Measurements from ENCODE around the gene GBE1.
"Not testable (repeated sequence)": the region's sequence is repeated elsewhere in the genome, so short reads cannot be mapped to it uniquely, and the experiment has no call there.

The GBE1 gene

DNA sequence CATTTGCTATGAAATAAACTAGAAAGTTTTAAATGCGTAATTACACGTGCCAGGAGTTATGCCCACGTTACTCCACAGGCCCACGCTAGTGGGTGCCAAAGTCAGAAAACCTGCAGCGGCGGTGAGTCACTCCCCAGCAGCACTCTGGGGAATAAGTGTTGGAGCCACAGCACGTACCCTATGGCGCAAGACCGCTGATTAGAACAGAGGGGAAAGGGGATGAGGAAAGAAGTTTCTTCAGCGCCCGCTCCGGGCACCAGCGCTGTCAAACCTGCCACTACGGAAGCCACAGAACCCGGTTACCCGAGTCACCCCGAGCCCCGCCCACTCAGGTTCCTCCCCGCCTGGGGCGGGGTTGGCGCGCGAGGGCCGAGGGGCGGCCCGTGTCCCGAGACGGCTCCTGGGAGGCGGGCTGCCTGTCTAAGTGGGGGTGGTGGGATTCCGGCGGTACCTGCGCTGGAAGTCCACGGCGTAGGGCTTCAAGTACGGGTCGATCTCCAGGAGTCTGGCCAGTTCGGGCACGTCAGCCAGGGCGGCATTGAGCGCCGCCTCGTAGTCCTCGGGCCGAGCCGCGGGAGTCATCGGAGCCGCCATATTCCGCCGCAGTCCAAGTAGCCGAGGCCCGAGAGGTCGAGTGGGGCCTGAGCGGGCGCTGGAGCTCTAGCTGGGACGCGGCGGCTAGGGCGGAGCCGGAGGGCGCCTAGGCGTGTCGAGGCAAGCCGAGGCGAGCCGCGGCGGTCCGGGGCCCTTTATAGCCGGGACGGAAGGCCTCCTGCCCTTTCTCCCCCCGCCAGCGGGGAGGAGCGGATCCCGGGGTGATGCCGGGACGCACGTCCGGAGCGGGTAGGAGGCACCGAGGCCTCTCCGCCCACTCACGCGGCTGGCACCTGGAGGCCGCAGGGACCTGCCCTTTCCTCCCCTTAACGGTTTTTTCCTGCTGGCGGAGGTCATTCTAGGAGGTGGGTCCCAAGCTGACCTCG lies at the start of gene GBE1:
Gene GBE1, minus strand, starts transcription at position 722 of the 980 bp plus-strand sequence. Its CDS starts 128 bp downstream, at position 594.
- peak; percentile 86 to 89 for ATAC-seq

DNA sequence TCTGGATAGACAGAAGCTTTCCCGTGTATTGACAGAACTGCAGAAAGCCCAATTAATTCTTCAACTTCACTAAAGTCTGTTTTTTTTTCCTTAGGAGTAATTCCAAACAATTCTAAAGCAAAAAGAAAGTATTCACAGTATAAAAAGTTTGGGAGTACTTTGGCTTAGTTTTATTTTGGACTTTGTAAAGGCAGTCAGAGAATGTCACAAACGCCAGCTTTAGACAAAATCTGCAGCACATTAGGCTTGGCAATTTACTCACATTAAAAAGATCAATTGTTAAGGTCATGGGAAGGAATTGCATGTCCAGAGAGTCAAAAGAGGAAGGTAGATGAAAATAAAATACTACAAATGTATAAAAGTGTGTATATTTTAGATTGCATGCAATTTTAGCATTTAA lies 47.5 kb upstream of the GBE1 start:
- no peak for ATAC-seq

DNA sequence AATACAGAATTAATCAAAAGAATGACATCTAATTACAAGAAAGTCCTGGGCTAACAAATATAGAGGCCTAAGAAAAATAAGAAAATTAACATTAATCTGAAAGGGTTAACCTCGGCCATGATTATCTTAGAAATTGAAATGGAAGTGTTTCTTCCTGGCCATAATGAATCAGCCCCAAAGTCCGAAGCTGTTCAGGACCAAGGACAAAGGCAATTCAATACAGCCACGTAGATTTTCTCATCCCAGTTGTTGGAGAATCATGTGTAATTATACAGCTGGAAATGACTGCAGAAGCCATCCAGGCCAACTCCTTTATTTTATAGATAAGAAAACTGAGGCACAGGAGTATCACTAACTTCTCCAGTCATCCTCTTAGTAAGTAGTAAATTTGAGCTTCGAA lies 38.0 kb upstream of the GBE1 start:
- no peak for ATAC-seq

DNA sequence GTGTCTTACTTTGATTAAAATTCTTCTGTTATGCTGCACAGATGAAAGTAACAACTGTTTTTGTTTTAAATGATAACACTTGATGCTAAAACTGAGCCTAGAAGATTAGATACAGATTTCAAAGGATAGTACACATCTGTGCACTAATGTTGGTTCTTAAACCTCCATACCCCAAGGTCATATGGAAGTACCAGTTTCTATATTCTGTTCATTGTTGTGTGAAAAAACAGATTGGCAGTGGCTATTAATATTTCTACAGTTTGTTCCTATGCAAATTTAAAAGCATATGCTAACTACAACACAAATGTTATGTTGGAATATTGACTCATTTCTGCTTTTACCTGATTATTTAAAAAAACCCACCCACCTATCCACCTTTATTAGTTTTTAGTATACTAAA lies 32.0 kb upstream of the GBE1 start:
- ATAC-seq = no peak

DNA sequence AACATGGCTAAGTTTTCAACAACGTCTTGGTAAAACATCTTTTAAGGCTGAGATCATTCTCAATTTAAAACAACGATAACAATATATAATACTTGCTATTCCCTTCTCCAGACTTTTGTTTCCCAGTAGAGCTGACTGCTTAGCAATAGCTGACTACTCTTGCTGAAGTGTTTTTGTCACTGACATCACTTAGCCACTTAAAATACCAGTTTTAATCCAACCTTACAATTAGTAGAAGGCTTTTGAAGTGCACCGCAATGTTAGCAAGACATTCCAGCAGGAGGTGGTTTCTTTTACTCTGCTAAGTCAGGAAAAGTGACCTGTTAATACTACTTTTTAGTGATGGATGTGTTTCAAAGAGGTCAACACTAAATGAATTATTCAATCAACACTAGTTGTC lies 28.7 kb upstream of the GBE1 start:
- no peak for ATAC-seq

DNA sequence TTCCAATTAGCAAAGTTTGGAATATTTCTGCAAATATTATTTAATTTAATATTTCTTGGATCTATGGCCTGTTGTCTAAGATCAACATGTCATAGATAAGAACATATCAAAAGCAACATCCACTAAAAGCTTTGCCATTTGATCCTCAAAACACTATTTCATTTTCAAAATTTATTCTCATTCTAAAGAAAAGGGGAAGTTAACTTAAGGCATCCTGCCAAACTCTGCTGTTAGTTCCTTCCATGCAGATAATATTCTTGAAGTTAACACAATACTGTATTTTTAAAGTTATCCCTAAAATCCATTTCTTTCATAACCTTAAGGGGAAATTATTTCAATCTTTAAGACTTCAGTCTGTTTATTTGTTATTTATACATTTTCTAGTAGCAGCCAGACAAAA lies 28.2 kb upstream of the GBE1 start:
- ATAC-seq = no peak

DNA sequence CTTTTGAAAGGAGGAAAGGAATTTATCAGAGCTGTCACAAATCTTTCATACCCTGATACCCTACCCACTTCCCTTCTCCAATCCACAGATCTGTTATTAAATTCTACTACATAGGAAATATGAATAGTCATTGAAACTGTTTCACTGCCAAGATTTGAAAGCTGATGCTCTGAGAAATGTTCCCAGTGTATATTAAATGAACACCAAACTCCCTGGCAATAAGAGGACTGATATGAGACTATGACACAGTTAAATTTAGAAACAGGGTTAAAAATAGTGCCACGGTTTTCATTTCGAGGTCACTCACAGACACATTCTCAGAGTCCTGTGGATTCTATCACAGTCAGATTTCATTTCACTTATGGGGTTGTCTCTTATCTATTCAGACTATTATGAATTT lies 27.2 kb upstream of the GBE1 start:
- no peak for ATAC-seq

DNA sequence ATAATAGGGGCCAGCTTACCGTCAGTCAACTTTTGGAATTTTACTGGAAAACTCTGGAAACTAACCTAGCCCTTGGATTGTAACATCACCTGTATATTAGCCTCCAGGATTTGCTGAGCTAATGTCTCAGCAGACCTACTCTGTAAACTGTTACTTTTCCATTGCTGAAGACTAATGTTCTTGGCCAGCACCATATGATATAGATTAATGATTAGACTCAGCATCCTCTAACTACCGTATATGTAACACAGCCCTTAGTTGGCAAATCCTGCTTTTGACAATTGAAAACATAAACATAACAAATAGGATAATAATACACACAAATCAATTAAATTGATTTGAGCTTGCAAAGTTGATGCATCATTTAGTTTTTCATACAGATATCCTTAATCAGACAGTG lies 26.6 kb upstream of the GBE1 start:
- no peak for ATAC-seq

DNA sequence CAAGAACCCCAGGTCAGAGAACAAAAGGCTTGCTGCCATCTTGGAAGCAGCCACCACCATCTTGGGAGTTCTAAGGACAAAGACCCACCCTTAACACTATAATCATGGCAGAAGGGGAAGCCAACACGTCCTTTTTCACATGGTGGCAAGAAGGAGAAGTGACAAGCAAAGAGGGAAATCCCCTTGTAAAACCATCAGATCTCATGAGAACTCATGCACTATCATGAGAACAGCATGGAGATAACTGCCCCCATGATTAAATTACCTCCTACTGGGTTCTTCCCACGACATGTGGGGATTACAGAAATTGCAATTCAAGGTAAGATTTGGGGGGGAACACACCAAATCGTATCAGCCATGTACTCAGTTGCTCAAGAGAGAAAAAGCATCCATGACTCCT lies 21.1 kb upstream of the GBE1 start:
- ATAC-seq = no peak

DNA sequence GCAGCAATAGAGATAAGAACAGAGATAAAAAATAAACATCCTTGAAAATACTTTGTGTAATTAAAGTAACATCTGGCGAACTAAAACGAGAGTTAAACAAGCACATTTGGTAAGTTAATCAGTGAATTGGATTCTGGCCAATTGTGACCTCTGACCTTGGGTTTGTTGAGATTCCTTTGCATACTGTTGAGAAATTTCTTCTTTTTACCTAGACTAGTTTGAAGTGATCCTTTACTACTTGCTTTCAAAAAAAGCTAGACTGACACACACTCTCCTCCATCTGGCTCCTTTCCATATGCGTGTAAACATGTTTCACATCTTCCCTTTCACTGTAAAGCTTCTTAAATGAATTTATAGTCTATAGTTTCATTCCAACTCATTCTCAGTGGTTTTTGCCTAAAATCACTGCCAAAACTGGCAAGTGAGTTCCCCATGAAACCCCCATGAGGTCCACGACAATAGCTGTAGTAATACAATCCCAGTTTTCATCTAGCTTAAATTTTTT lies 17.3 kb upstream of the GBE1 start:
- ATAC-seq = no peak

DNA sequence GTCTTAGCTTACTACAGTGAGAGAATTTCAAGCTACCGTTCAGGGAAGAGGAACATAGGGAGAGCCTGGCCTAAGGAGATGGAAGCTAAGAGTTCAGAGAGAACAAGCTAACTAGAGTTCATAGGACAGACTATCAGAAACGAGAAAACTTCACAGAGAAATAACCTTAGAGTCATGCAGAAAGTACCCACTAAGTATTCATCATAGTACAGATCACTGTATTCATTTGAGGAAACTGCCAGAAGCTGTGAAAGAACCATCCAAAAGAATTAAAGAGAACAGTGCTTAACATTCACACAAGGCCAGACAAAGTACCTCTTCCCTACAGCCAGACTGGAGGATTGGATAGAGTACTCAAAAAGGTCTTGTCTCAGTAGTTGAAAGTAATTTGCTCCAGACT lies 15.2 kb upstream of the GBE1 start:
- no peak for ATAC-seq

DNA sequence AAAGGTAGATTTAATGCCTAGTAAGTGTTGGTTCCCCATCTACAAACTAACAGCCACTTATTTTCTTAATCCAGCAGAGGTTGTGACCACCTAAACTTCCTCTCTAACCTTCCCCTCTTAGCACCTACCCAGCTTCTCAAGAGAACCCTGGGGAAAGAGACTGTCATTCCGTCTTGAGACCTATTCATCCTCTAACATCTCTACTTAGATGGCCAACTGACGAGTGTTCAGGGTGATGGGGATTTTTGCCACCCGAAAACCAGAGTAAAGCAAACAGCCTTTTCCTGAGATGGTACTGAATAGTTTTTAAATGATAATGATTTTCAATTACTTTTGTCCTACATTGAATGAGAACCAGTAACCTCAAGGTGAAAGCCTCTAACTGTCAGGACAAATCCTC lies 9.3 kb upstream of the GBE1 start:
- no peak for ATAC-seq

DNA sequence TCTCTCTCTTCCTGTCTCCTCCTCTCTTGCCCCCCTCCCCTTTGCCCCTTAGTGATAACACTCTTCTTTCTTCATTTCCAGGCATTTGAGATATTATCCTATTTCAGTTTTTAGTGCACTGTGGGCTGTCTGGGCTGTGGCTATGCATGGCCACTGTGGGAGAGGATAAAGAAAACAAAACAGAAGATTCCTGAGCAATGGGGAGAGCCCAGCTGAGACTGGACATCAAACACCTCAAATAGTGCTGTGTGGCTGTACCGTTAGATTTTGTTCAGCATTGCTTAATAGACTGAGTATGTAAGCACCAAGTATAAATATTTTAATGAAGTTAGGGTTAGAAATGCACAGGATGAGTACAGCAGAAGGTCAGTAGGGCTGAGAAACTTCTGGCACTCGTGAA lies 7.9 kb upstream of the GBE1 start:
- ATAC-seq = no peak

DNA sequence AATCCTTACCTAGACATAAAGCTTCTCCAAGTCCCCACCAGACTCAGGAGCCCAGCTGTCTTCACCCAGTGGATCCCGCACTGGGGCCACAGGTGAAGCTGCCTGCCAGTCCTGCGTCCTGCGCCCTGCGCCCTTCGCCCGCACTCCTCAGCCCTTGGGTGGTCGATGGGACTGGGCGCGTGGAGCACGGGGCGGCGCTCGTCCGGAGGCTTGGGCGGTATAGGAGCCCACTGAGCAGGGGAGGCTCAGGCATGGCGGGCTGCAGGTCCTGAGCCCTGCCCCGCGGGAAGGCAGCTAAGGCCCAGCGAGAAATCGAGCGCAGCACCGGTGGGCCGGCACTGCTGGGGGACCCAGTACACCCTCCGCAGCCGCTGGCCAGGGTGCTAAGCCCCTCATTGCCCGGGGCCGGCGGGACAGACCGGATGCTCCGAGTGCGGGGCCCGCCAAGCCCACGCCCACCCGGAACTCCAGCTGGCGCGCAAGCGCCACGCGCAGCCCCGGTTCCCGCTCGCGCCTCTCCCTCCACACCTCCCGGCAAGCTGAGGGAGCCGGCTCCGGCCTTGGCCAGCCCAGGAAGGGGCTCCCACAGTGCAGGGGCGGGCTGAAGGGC lies 5.9 kb upstream of the GBE1 start:
- ATAC-seq = not testable (repeated sequence)

DNA sequence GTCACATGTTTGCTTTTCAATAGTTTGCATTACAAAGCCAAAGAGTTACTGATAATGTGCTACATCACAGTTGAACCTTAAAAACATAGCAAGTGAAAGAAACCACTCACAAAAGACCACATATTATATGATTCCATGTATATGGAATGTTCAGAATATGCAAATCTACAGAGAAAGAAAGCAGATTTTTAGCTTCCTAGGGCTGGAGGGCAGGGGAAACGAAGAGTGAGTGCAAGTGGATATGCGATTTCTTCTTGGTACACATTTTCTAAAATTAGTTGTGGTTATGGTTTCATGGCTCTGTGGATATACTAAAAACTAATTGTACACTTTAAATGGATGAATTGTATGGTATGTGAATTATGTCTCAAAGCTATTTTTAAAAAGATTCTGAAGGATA lies 4.0 kb upstream of the GBE1 start:
- ATAC-seq = no peak

DNA sequence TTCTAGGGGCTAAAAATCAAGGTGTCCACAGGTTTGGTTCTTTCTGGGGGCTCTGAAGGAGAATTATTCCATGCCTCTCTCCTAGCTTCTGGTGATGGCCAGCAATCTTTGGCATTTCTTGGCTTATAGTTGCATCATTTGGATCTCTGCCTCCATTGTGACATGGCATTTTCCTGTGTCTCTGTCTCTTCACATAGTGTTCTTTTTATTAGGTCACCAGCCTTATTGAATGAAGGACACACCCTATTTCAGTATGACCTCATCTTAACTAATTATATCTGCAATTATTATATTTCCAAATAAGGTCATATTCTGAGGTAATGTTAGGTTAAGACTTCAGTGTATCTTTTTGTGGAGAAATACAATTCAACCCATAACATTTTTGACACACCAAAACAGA lies 3.2 kb upstream of the GBE1 start:
- no peak for ATAC-seq

DNA sequence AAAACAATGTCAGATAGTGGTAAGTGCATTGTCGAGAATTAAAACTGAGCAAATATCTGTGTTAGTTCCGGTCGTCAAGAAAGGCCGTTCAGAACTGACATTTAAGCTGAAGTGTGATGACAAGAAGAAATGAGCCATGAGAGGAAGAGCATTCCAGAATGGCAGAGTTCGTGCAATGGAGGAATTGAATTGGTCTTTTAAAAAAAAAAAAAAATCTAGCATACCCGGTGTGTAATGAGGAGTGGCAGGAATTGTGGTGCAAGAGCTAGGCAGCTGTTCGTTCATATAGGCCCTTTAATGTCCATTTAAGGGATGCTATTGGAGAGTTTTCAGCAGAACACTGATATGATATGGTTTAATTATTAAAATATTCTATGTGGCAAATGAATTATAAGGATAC lies 2.6 kb upstream of the GBE1 start:
- no peak for ATAC-seq

DNA sequence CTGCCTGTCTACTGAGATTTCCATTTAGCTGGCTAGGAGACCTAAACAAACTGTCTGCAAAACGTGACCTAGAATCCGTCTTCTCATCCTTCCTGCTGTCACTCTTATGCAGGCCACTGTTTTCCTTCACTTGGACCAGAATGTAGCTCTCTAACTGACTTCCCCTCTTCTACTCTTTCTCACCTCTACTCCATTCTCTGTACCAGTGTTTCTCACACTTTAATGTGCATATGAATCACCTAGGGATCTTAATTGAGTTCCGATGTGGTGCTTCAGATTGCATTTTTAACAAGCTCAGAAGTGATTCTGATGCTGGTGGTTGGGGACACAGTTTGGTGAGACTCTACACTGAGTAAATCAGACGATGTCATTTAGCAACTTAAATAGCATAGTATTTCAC lies 1.6 kb upstream of the GBE1 start:
- no peak for ATAC-seq

DNA sequence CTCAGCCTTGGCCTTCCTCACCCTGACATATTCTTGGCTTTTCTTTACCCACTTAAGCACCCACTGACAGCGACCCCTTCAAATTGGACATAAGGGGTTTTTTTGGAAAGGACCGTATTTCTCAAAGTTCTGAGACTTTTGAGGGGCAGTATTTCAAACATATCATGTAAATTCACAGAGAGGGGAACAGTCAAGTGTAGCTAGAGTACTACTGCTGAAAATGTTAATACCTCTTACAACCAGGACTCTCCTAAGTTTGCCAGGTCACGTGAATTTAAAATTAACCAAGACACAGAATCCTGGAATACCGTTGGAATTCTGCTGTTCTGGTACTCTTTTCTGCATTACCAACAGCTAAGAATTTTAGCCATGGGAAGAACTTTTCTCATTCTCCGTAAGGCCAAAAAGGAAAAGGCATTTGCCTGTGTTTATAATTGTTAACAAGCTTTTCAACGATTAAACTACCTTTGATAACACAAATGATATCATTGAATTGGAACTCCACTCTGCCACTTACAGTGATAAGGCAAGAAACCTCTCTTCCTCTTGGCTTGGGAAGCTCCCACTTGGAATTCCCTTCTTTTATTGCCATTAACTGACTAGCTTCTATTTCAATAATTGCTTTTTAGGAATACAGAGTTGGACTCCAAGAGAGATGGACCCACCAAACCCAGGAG lies 597 bp upstream of the GBE1 start:
- no peak for ATAC-seq

DNA sequence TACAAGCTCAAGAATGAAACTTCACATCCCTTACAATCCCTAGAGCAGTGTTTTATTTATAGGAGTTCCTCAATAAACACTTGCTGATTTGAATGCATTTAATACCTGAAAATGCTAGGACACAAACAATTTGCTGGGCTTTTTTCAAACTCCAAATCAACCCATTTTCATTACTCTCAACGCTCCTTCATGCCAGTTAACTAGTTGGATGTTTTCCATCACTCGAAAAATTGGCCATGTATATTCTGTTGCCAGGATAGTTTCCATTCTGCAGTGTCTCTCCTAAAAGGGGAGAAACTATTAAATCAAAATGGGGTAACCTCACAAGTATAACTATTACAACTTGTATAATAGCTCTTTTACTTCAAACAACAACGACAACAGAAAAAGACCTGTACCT lies 1.2 kb downstream of the GBE1 start:
- ATAC-seq = no peak

DNA sequence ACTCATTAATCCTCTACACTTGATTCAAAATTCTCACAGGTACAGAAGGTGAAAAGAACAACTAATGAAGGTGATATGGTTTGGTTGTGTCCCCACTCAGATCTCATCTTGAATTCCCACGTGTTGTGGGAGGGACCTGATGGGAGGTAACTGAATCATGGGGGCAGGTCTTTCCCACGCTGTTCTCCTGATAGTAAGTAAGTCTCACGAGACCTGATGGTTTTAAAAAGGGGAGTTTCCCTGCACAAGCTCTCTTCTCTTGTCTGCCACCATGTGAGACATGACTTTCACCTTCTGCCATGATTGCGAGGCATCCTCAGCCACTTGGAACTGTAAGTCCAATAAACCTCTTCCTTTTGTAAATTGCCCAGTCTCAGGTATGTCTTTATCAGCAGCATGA lies 2.7 kb downstream of the GBE1 start:
- ATAC-seq = not testable (repeated sequence)

DNA sequence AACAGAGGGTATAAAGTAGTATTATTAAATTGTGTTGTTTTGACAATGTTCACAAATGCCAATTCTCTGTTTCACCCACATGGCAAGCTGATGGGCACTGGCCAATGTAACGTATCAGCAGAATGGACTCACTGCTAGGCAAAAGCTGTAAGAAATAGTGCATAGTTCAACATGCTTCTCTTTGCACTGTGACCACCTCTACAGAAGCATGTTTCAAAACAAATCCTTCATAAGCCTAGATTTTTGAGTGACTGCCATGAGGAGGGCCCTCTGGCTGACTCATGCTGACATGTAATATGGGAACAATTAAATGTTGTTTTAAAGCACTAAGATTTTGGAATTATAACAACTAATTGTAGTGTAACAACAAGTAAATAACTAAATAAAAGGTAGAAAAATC lies 3.2 kb downstream of the GBE1 start:
- no peak for ATAC-seq

DNA sequence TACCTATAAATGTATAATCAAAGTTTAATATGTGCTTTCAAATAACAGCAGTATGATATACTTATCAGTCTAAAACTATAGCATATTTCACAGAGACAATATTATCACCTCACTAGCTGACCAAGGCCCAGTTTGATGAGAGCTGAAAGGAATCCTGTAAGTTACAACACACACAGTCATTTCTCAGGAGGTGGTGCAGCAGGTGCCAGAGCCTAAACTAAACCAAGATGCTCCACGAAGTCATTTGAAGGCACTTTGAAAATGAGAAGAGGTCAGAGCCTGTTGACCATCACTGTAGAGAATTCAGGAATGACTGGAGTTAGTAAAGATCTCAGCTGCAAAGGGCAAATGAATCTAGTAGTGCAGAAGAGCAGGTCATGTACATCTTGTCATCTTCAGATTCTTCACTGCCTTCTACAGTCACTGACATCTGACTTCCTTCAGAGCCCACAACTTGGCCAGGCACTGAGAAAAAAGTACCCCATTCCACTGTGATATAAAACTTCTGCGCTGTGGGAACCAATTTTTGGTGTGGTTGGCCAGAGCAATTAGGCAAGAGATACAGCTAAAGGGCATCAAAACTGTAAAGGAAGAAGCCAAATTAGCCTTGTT lies 7.9 kb downstream of the GBE1 start:
- ATAC-seq = no peak
